Left lobe of liver (tissue), 2 donors: Measurements from ENCODE around the gene TMEM242. TPM values are rescaled to one million over a fixed set of nuclear protein-coding genes. Genes with fewer than 3 reads are reported as not detected.
A peak's percentile ranks its signal among the peaks of the same experiment; 100 is the strongest.

Source experiments
- ATAC-seq: fragments of 200-7000 bp; cut with Tn5 transposase; one replicate; pipeline ENCODE4 v1.9.1; 2020; ENCODE audit warnings: mild to moderate bottlenecking, moderate library complexity
- DNase-seq: peaks from one replicate; pipeline ENCODE4 v3.0.0-alpha.2; 2020; ENCODE audit warnings: low spot score
- total RNA-seq: library from RNA; stranded (reverse); gene quantifications from one replicate; pipeline ENCODE4 v1.2.1, GENCODE V29; 2021
- donor health status: DM: no; HTN: no; CAD: no; lungs with moderate emphysema.
- donor health status: DM: no; HTN: yes; CAD: no.

The TMEM242 gene
- total RNA-seq, 1 donor from 2014 or later: 6.8 TPM

DNA sequence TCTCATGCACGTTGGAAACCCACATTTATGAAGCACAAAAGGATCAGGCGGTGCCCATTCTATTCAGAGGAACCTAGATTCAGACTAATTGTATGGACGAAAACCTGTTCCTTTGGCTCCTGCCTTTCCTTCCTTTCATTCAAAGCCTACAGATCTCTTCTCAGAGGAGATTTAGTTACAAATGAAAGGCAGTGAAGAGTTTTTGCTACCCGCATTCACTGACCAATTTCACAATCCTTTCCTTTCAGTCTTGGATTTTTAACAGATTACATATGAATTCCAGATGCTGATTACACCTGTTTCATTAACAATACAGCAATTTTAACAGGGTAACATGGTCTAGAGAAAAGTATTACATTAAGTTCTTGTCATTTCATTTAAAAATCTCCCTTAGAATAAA, 32.0 kb downstream of the TMEM242 start:
- DNase-seq (no peak), ATAC-seq (no peak)

DNA sequence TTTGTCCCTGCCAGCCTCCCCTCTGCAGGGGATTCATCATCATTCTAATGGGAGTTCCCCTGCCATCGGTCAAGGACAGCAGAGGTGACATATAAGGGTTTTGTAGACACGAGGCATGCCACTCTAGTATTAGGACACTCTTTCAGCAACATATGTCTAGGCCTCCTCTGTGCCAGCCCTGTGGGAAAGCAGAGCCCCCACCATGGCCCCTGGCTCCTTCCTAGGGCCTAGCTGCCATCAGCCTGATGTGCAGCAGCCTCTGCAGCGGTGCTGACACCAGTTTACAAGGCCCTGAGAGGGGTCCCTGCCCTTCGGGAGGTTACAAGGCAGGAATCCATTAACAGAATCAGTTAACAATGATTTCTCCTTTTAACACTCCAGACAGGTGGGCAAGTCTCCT, 32.5 kb downstream of the TMEM242 start:
- ATAC-seq (no peak), DNase-seq (no peak)

GRCh38 chr6:157289764-157290163, 33.6 kb downstream of the TMEM242 start:
- no peak for ATAC-seq
- no peak for DNase-seq

DNA sequence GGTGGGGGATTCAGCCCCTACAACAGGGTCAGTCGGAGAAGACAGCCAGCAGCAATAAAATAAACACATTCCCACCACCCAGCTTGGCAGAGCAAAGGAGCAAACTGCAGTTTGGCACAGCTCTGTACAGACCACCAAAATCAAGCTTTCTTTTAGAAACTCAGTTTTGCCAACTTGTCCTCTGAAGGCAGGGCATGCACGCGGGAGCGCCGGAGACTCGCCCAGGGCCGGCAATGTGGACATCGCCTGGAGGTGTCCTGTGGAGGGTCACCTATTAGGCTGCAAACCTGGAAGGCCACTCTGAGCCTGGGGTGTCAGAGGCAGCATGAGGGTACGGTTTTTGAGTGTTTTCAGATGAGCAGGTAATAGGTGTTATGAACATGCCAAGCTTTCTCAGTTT, 34.7 kb downstream of the TMEM242 start:
- ATAC-seq: no peak
- no peak for DNase-seq

DNA sequence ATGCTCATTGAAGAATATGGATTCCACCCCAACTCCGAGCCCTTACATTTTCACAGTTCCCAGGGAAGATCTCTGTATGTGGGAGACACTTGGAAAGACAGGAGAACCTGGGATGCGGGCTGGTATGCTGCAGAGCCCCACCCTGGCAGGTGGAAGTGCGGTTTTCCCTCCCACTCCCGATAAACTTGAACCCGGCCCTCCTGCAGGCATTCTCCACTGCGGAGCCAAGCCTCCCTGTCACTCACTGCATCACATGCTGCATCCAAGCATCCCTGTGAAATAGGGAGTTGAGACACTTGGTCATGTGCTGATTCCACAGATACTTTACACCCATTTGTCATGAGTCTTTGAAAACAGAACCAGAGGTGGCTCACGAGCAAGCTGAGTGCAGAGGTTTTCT, 35.4 kb downstream of the TMEM242 start:
- DNase-seq: no peak
- no peak for ATAC-seq

DNA sequence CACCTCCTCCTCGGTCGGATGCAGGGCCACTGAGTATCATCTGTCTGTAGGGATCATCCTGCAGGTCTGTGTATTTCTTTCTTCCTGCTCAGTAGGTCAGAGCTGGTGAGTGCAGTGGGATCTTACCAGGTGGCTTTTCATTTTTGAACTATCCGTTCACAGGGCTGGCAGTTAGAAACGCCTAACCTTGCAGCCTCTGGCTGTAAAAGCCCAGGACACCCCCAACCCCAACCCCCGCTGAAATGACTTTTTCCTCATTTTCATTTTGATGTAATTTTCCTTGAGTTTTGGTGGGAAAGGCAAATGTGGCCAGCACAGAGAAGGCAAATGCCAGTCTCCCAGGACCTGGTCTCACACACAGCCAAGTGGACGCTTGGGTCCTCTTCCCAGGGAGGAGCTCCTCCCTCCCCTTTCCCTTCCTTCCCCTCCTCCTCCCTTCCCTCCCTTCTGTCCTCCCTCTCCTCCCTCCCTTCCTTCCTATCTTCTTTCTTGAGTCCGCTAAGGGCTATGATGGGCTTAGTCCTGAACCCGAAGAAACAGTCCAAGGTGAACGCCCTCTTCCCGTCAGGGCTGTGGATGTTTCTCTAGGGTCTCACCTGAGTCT, 36.0 kb downstream of the TMEM242 start:
- ATAC-seq (no peak), DNase-seq (no peak)

- DNase-seq (no peak), ATAC-seq (peak; percentile 18)
These were observed 37.9 kb downstream of the TMEM242 start for GRCh38 chr6:157285422-157285779.

- ATAC-seq (peak; percentile 80), DNase-seq (no peak)
These were observed 38.4 kb downstream of the TMEM242 start for GRCh38 chr6:157284738-157285421.

- ATAC-seq: no peak
These were observed 39.2 kb downstream of the TMEM242 start for GRCh38 chr6:157283900-157284737.

GRCh38 chr6:157283330-157283898, 39.9 kb downstream of the TMEM242 start:
- DNase-seq: no peak

More at GRCh38 chr6:157283900-157284737, 39.2 kb downstream of the TMEM242 start:
- no peak for DNase-seq

DNA sequence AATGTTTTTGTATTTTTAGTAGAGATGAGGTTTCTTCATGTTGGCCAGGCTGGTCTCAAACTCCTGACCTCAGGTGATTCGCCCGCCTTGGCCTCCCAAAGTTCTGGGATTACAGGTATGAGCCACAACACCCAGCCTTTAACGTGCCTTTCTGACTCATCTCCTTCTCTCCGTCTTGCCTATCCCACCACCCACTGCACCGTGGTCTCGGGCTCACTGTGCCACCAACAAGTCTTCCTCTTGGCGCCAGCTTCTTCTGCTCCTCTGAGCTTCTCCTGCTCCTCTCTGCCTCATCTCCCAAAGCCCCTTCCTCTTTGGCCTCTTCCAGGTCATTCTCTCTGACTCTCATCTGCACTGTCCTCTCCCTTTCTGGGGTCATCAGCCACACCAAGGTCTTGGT, 41.0 kb downstream of the TMEM242 start:
- no peak for DNase-seq

More at GRCh38 chr6:157283330-157283898, 39.9 kb downstream of the TMEM242 start:
- no peak for ATAC-seq

GRCh38 chr6:157281570-157281969, 41.7 kb downstream of the TMEM242 start:
- ATAC-seq: peak; percentile 77
- peak; percentile 60 for DNase-seq

More for the DNA sequence above, 41.0 kb downstream of the TMEM242 start:
- no peak for ATAC-seq

DNA sequence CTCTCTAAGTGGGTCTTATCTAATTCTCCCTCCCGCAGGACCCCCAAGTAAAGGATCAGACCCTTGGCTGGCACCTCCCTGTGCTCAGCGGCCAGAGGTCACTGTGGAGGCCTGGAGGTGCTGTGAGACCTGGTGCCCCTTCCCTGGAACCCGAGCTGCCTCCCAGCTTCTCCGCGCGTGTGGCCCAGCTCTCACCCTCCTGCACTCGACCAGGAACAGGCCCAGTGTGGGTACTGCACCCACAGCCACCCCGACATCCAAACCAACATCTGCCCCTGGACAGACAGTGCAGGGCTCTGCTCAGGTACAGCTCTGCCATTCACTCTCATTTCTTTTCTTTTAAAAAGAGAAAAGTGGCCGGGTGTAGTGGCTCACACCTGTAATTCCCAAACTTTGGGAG, 42.4 kb downstream of the TMEM242 start:
- DNase-seq: no peak
- ATAC-seq: no peak

DNA sequence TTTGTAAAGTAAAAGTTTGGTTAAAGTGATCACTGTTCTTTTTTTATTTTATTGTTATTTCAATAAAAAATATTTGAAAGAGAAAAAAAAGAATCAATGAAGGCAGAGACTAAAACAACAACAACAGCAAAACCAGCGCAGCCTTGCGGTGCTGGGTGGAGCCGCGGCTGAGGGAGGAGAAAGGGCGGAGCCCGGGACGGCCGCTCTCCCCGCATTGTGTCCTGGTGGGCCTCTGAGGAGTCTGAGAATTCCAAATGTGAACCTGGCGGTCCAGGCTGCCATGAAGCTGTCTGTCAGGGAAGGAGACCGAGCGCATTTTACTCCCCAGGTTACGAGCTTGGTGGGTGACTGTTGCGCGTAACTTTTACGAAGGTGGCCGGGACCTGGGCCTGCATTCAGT, 43.2 kb downstream of the TMEM242 start:
- ATAC-seq (no peak), DNase-seq (no peak)

GRCh38 chr6:157278171-157278570, 45.1 kb downstream of the TMEM242 start:
- DNase-seq (no peak), ATAC-seq (no peak)

GRCh38 chr6:157276731-157277130, 46.6 kb downstream of the TMEM242 start:
- ATAC-seq (no peak), DNase-seq (no peak)

- DNase-seq (no peak), ATAC-seq (no peak)
These were observed 47.2 kb downstream of the TMEM242 start for GRCh38 chr6:157276134-157276532.

GRCh38 chr6:157274471-157275226, 48.7 kb downstream of the TMEM242 start:
- ATAC-seq: peak; percentile 97
- DNase-seq: peak; percentile 79

DNA sequence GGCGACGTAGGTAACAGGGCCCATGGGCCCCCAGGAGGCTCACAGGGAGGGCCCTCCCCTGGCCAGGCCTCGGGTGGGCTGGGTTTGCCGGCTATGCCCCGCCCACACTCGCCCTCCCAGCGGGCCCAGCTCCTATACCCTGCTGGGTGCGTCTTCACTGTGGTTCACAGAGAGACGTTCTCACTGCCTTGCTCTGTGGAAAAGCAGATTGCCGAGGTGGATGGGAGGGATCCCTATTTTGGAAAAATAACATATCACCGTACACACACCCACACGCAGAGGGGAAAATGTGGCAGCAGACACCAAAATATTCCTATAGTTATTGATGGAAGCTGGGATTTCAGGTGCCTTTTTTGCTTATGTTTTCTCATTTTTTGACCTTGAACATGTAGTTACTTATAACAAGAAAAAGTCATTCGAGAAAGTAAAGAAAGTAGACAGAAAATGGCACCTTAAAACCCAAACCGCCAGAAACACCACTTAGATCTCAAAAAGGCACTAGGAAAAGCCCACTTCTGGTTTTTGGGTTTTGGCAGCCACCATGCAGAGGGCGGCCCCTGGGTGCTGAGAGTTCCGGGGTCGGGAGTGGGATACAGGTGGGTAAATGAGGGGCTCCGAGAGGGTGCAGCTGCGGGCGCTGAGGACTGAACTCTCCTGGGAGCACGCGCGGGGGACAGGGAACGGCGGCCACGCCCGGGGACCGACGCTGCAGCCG, 49.4 kb downstream of the TMEM242 start:
- ATAC-seq: peak; percentile 6
- no peak for DNase-seq
